DMS153 (cell line): ENCODE data around the gene SUSD1.
"Not testable (repeated sequence)": the region's sequence is repeated elsewhere in the genome, so short reads cannot be mapped to it uniquely, and the experiment has no call there.

Experiments used
- DNase-seq: peaks from one replicate; lab custom pipeline; 2025; lab: John Stamatoyannopoulos, UW

SUSD1 gene

DNA sequence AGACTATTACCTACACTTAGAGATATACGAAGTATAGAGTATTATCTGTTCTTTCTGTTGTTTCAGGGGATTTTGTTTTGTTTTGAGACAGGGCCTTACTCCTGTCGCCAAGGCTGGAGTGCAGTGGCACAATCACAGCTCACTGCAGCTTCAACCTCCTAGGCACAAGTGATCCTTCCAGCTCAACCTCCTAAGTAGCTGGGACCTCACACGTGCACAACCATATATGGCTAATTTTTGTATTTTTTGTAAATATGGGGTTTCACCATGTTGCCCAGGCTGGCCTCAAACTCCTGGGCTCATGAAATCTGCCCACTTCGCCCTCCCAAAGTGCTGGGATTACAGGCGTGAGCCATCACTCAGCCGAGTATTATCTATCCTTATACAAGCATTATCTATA is 45.9 kb downstream of the SUSD1 start:
- DNase-seq: no peak

DNA sequence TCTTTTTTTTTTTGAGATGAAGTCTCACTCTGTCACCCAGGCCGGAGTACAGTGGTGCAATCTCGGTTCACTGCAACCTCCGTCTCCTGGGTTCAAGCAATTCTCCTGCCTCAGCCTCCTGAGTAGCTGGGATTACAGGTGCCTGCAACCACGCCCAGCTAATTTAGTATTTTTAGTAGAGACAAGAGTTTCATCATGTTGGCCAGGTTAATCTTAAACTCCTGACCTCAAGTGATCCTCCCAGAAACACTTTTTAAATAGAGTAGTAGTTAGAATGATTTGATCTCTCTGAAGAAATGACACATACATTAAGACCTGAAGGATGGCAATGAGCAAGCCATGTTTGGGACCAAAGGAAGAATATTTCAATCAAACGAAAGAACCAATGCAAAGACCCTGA is 46.7 kb downstream of the SUSD1 start:
- not testable (repeated sequence) for DNase-seq

DNA sequence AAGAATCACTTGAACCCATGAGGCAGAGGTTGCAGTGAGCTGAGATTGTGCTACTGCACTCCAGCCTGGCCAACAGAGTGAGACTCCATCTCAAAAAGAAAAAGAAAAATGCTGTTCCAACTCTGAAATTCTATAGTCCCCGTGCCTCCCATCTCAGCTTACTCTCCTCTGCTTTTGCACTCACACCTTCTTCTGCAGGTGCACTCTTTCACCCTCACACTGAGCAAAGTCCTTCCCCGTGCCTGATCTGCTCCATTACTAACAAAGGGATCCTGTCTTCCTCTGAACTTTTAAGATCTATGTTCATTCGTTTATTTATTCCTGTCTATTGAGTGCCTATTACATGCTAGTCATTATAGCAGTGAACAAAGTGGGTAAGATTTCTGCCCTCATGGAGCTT is 47.8 kb downstream of the SUSD1 start:
- no peak for DNase-seq

DNA sequence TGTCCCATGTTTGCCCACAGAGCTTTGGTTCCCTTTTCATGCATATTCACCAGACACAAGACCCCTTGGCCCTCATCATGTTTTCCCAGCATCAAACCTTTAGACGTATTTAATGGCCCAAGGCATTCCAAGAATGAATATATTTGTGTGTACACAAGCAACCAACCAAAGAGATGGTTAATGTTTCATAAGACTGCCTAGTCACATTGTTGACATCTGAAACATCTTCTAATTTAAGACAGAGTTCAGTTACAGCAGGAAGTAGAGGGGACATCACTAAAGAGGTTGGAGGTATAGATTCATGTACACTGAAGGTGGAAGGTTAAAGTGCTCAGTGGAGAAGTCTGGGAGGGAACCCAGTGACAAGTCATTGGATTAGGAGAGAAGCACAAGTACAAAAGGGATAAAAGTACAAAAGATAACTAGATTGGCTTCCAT is 49.1 kb downstream of the SUSD1 start:
- no peak for DNase-seq

DNA sequence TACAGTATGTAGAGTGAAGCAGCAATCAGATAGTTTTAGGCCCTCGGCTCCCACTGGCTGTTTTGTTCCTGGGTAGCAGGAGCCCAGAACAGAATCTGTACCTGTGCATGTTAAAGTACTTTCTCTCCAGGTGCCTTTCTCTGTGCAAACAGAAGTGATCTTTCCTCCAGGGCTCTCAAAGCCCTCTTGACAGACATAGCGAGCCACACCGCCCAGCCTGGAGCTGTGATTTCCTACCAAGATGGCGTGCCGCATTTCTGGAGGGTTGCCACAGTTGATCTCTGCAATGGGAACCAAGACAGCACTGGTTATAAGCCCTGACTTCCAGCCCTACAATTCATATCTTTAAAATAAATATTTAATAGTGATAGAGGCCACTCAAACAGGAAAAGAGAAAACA is 50.9 kb downstream of the SUSD1 start:
- no peak for DNase-seq

DNA sequence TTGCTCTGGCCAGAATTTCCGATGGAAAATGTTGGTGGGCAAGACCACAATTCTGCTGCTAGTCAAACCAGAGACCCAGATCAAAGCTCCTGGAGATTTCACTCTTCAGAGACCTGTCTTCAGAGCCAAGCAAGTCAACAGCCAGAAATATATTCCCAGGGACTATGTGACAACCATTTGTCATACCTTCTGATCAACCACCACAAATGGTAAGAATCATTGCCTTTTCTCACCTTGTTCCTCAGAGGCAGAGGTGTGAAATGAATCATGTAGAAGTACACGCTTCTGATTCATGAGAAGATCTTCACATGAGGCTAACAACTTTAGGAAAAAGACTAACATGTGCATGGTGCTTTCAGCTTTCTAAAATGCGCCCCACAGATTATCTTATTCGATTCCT is 53.5 kb downstream of the SUSD1 start:
- no peak for DNase-seq

DNA sequence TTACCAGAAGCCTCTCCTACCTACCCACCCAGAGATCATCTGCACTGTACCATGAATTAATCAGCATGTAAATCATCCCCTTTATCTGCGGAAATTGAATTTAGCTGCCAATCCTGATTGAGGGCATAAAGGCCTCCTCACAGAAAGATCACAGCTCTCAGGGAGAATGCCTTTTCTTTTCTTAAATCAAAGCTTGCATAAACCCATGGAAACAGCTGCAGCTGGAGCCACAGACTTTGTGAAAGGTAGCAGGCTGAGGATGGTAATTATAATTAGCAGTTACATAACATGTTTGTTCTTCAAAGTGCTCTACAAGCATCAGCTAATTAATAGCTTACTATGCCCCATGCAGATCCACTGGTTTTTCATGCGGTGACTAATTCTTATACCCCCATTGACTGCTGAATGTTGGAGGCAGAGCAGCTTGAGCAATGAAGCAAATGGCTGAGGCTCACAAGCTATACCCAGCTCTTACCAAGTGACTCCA is 54.6 kb downstream of the SUSD1 start:
- no peak for DNase-seq

DNA sequence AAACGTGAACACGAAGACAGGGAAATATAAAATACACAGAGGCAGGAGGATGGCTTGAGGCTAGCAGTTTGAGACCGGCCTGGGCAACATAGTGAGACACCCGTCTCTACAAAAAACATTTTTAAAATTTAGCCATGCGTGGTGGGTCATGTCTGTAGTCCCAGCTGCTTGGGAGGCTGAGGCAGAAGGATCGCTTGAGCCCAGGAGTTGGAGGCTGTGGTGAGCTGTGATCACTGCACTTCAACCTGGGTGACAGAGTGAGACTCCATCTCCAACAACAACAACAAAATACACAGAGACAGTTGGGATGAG is 55.1 kb downstream of the SUSD1 start:
- no peak for DNase-seq

DNA sequence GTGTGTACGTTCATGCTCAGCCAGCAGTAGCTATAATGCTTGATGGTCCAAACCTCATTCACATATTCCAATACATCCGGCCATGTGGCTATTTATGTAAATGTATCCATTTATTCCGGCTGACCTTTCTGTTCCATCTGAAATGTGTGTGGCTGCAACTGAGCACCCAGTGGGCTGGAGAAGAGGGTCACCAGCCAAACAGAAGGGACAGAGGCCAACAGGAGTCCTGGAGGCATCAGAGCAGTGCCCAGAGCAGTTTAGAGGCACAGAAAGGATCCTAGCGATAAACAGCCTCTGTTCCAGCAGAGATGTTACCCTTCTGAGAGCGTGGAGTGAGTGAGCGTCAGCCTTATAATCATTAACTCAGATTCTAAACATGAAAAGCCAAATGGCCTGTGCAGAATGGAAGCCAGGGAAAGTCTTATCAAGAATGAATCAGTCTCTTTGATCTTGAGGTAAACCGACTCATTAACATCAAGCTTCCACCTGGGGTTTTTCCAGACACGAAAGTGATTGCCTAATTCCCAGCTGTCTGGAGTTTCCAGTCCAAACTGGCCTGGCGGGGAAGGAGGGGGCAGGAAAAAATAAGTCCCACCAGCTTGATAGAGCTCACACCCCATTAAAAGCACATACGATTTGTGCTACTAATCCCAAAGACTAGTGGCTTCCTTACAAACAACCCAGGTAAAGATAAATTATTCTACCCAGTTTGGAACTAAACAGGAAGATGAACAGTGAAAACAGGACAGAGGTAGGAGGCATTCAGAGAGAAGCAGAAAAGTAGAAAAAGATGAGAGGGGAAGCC is 55.7 kb downstream of the SUSD1 start:
- DNase-seq: no peak

DNA sequence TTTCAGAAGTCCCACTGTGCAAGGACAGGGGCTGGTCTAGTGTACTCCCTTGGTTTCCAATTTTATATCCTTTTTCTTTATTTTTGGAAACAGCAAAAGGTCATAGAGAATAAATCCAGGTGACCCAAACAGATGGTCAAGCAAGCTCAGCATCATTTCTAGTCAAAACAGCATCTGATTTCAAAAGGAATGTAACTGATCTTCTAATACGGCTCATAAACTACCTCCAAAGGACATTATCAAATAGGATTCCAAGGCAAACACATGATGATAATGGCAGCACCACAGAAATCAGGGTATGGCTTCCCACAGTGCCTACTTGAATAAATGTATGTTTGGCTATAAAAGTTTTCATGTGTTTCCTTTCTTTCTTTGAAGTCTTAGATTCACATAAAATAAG is 57.1 kb downstream of the SUSD1 start:
- no peak for DNase-seq

DNA sequence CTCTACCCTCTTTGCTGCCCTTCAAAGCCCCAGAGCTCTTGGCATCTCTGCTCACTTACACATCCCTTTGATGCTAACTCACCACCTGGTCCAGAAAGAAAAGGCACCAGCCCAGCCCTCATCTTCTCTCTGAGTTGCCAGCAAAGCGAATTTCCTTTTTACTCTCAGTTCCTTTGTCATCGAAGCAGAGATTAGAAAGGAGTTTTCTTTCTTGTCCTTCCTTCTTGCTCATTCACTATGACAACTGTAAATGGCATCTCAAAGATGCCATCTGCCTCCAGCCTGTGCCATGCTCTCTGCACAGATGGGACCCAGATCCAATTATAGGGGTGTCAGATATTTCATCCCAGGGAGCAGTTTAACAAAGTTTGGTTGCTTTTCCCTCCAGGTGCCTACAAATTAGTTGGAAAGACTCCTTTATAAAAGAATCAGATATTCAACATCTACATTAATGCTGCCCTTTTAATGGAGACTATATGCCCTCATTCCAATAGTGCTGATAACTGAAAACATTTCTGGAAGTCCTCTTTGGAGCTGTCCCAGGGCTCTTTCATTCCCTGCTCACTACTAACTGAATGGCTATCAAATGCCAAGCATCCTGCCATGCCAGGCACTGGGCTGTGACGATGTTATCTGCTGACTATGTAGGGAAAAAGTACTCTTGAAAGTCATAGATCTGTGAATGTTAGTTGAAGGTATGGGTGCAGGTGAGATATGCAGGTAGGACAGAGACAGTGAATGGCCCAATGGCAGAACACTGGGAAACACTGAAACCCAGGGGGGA is 58.9 kb downstream of the SUSD1 start:
- DNase-seq: no peak

DNA sequence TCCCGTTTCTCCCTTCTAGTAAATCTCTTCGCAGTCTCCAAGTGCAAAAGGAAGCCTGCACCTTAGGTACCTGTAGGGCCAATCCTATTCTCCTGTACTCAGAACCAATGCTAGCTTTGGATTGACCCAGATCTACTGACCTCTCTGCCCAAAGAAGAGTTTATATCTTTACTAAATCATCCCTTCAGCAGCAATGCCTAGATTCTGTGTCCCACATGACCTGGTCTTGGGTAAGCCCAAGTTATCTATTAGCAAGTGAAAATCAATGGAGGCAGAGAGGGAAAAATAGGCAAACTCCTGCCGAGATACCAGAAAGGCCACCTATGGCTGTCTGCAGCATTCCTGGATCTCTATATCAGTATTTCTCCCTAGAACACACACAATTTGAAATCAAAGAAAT is 60.0 kb downstream of the SUSD1 start:
- no peak for DNase-seq

DNA sequence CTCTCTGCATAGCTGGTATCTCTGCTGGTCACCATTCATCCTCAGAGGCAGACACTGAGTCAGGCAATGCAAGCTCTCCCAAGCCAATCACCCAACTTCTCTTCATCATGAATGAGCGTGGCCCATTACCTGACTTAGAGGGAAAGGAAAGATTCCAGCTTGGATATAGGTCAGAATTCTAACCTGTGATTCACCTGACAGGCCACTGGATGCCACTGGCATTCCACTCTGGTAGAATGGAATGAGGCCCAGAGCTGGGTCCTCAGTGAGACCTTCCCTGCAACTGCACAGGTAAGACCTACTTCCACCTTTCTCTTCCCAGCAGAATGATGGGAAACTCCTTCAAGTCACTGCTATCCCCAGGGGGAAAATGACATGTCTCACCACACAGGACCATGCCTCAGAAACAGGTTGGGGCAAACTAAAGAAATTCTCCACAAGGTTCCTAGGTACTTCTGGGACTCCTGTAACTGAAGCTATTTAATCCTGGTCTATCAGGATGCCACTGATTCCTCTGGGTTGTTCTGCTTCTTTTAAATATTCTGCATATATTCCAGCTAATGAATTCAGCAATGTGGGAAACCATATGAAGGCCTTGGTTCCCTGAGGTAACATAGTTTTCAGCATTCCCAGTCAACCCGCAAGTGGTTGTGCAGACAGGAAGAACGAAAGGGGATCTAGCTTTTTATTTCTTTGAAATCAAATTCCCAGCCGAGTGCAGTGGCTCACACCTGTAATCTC is 62.0 kb downstream of the SUSD1 start:
- DNase-seq: peak; percentile 7

DNA sequence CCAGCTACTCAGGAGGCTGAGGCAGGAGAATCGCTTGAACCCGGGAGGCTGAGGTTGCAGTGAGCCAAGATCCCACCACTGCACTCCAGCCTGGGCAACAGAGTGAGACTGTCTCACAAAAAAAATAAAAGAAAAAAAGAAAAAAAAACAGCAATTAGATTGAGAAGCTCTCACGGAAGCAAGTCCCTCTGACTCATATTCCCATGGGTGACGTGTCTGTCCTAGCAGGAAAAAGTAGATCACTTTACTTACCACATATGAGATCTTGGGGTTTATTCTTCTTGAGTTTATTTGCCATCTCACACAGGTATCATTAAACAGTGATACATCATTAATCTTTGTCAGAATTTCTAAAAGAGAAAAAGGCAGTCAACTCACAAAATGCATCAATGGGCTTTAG is 62.6 kb downstream of the SUSD1 start:
- DNase-seq: no peak

DNA sequence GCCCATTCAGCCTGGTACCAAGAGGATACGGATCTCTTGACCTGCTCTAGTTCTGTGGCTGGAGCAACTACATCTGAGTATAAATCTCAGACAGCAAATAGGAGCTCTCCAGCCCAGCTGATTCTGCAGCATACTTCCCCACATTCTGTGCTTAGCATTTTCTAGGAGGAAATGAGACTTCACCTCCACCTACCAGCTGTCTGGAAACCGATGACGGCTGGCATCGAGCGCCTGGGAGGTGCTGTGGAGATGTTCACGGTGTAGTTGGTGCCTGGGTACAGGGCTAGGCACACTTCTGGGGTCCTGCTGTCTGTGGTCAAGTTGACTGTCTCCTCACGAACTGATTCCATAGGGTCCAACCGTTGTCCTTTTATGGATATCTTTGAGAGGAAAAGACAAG is 63.6 kb downstream of the SUSD1 start:
- no peak for DNase-seq

DNA sequence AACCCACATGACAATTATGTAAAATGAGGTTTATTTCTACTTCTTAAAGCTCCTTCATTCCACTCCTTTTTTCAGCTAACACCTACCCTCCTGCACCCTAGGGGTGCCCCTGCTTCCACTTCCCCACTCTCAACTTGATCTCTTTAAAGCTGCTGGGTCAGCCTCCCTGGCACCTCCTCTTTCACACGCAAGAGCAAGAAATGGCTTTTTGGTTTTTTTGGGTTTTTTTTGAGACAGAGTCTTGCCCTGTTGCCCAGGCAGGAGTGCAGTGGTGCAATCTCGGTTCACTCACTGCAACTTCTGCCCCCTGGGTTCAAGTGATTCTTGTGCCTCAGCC is 64.4 kb downstream of the SUSD1 start:
- DNase-seq: no peak

DNA sequence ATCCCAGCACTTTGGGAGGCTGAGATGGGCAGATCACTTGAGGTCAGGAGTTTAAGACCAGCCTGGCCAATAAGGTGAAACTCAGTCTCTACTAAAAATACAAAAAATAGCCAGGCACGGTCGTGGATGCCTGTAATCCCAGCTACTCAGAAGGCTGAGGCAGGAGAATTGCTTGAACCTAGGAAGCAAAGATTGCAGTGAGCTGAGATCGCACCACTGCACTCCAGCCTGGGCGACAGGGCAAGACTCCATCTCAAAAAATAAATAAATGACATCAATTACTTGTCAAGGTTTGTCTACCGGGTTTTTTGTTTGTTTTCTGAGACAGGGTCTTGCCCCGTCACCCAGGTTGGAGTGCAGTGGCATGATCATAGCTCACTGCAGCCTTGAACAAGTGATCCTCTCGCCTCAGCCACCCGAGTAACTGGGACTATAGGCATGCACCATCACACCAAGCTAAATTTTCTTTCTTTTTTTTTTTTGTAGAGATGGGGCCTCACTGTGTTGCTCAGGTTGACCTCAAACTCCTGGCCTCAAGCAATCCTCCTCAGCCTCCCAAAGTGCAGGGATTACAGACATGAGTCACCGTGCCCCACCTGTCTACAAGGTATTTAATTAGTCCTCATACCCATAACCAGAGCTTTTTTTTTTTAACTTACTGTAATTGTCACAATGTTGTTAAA is 64.9 kb downstream of the SUSD1 start:
- DNase-seq: no peak

DNA sequence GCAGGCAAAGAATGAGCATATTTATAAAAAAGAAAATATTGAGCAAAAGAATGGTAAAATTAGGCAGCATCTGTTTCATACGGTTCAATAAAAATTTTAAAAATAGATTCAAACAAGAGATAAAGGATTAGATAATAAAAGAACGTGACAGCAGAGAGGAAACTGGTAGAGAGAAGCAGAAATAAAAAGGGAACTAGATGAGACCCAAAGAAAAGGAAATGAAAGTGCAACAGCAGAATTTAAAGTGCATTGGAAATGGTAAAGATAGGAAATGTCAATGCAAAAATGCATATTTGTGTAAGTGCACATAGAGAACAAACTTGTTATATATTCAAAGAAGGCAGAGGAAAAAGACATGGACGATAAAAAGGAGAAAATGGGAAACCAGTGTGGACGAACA is 70.2 kb downstream of the SUSD1 start:
- no peak for DNase-seq

DNA sequence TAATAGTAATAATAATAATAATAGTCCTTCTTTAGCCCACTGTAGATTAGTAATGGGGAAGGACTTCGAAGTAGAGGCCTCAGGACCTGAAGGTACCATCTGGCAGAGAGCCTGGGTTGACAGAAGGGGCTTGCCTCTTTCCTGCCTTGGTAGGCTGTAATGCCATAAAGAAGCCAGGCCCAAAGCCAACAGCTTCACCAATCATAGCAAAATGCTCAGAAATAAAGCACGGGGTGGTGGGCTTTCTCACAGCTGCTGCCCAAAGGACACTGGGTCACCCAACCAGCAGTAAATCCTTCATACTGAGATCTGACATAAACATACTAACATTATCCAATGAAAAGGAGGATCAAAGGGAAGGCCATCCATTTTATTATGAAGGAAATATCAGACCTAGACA is 70.7 kb downstream of the SUSD1 start:
- no peak for DNase-seq

DNA sequence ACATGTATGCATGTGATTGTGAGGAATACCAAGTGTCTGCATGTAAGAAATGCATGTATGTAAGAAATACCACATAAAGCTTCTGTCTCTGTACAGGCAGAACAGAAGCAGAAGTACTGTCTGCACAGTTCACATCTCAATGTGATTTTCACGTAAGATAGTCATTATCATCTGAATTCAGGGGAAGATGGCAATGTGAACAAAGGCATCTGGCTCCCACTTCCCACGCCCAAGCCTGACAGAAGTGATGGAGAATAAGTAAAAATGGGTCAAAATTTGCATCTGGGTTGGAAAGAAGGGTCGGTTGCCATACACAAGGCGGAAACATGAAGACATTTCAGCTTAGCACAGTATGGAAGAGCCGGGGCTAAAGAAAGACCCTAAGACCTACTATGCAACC is 71.7 kb downstream of the SUSD1 start:
- no peak for DNase-seq

DNA sequence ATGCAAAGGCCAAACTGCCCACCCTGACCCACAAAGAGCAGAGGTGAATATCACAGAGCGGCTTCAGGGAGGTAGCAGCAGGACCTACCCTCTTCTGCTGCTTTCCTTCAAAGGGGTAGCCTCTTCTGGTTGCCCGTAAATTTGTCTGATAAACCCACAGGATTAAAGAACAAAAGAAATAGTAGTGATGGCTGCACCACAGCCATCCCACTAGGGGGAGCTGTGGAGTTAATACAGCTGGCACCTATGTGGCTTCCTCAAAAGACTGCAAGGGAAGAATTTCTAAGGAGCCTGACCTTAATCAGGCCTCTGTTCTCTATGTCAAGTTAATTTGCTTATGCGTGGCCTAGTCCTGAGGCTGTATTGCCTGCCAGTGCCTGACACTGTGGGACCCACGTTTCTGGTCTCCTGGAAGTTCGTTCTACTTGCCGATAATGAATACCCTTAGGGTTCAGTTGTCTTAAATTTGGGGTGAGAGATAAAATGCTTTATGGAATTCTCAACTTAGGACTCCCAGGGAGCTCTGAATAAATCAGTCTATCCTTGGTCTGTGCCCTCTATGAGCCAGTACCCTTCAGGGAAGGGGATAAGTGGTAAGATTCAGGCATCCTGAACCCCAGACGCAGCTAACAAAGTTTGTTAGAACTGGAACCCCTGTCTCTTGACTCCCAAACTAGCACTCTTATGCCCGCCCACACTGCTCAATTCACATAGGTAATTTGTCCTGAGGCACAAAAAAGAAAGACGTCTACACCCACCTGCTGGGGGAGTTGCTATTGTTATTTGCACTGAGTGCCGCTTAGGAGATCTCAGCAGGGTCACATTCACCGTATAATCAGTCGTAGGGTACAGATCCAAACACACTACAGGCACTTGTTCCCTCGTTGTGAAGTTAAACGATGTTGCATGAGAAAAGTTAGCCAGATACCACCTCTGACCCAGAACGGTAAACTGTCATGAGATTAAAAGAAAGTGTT is 77.1 kb downstream of the SUSD1 start:
- peak; percentile 16 for DNase-seq
